ENCODE data around the gene FAM184A. TPM values are rescaled to one million over a fixed set of nuclear protein-coding genes. Genes with fewer than 3 reads are reported as not detected.

The FAM184A gene
- polyA plus RNA-seq, 1 experiment = 0.02 TPM

GRCh38 chr6:119077643-119078375 lies 655 bp downstream of the FAM184A start:
- CTCF ChIA-PET = interaction anchor here (0.9 kb wide), 1 partner anchor 52 kb away, joined by 3 read pairs; no protein-coding TSS in a partner anchor

DNA sequence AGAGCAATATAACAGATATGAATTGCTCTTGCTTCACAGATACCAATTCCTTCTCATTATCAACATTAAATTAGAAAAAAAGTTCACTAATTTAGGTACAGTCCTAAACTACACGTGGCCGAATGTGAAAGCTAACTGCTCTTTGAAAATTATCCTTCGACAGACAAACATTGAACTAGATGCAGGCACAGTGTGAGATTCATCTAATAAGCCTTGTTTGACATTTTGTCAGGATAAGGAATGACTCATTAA lies 1.1 kb downstream of the FAM184A start:
- ChIA-PET CTCF (no interaction called here), POLR2A (no interaction called here)
- H3K27ac ChIP-seq (ENCODE audit: low read depth, low read length) = no peak overlapping the region
- no peaks in the 10 kb centered on the region; the same call in 1 of the 2 replicates for H3K9me3 ChIP-seq (ENCODE audit: control insufficient read depth, insufficient read depth, low read length)
- H3K4me3 ChIP-seq (ENCODE audit: low read depth, low read length) = no peak overlapping the region
- H3K27me3 ChIP-seq (ENCODE audit: control insufficient read depth, insufficient read depth, low read length) = peaks cover 14% of the 10 kb centered on the region
- no peak for DNase-seq (ENCODE audit: low read depth, low spot score)
- TF ChIP-seq CTCF (IDR thresholded peaks at IDR 0.05; ENCODE audit: low read depth, low read length) = no peak

More at GRCh38 chr6:119077643-119078375, 655 bp downstream of the FAM184A start:
- H3K27ac ChIP-seq (ENCODE audit: low read depth, low read length) = no peak overlapping the region
- POLR2A ChIA-PET = no interaction called here
- DNase-seq (ENCODE audit: low read depth, low spot score) = no peak
- H3K9me3 ChIP-seq (ENCODE audit: control insufficient read depth, insufficient read depth, low read length) = peaks cover 4% of the 10 kb centered on the region
- peaks cover 14% of the 10 kb centered on the region for H3K27me3 ChIP-seq (ENCODE audit: control insufficient read depth, insufficient read depth, low read length)
- peak overlapping the region; percentile 62 for H3K4me3 ChIP-seq (ENCODE audit: low read depth, low read length)
- no peak for TF ChIP-seq CTCF (IDR thresholded peaks at IDR 0.05; ENCODE audit: low read depth, low read length)

DNA sequence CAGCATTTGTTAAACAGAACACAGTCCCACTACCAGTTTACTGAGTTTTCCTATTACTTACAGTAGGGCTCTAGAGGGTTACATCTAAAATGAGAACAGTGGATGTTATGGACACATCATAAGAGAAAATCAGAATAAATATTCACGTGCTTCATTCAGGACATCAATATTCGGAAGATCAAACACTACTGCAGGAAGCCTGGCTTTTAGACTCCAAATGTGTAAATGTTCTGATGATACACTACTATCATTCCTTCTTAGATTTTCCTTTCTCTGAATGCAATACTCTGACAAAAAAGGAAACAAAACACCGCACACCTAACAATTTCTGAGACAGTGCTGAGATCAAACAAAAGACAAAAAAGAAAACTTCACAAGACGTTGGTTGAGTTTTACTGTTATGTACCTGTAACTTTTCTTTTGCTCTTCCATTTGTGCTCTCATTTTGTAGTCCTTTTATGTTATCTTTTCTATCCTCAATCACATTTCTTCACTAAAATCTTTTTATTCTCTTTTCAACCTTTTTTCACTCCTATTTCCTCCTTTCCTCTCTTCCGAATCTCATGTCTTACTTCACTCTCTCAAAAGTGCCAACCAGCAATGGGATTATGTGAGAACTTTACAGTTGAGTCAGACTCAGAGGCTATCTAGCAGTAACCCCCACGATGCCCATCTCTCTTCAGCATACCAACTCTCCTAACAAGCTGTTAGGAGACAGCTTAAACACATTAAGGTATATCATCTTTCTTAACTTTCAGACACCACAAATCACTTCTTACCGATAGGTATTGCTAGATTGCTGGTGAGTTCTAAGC lies 1.7 kb downstream of the FAM184A start:
- ChIA-PET CTCF (no interaction called here), POLR2A (no interaction called here)
- no peaks in the 10 kb centered on the region; the same call in 1 of the 2 replicates for H3K9me3 ChIP-seq (ENCODE audit: control insufficient read depth, insufficient read depth, low read length)
- H3K4me3 ChIP-seq (ENCODE audit: low read depth, low read length) = no peak overlapping the region
- no peak overlapping the region for H3K27ac ChIP-seq (ENCODE audit: low read depth, low read length)
- no peak for TF ChIP-seq CTCF (IDR thresholded peaks at IDR 0.05; ENCODE audit: low read depth, low read length)
- peaks cover 14% of the 10 kb centered on the region for H3K27me3 ChIP-seq (ENCODE audit: control insufficient read depth, insufficient read depth, low read length)
- DNase-seq (ENCODE audit: low read depth, low spot score) = no peak

DNA sequence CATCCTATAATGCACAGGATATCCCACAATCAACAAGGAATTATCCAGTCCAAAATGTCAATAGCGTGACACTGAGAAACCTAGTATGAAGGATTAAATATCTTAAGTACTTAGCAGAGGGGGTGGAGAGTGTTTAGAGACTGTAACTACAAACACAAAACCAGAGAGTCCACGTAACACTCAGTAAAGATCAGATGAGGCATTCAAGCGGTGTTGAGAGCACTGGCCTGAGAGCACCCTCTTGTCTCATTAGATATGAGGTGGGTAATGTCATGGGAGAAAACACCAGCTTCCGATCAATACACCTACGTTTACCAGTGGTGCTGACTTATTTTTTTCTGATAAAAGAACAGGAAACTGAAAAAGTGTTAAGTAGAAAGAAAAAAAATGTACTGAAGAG lies 2.3 kb downstream of the FAM184A start:
- no peak overlapping the region for H3K4me3 ChIP-seq (ENCODE audit: low read depth, low read length)
- no peaks in the 10 kb centered on the region; the same call in 1 of the 2 replicates for H3K9me3 ChIP-seq (ENCODE audit: control insufficient read depth, insufficient read depth, low read length)
- ChIA-PET POLR2A (no interaction called here), CTCF (no interaction called here)
- no peak for DNase-seq (ENCODE audit: low read depth, low spot score)
- TF ChIP-seq CTCF (IDR thresholded peaks at IDR 0.05; ENCODE audit: low read depth, low read length) = no peak
- H3K27me3 ChIP-seq (ENCODE audit: control insufficient read depth, insufficient read depth, low read length) = peaks cover 14% of the 10 kb centered on the region
- H3K27ac ChIP-seq (ENCODE audit: low read depth, low read length) = no peak overlapping the region
